ENCODE measurements around the gene ASB8. TPM values are rescaled to one million over a fixed set of nuclear protein-coding genes. Genes with fewer than 3 reads are reported as not detected.

ASB8 gene
- total RNA-seq, 4 donors from 2014 or later = 134 to 359 (median 210) TPM

Small RNA genes within 50 kb of the gene (microRNA-seq; reads per million reads assigned to microRNA genes)
- gene MIR6505 (ENCODE audit: borderline replicate concordance in 2 of 2) = 76.9 to 86.2 reads per million in 2 donors

Other genes with a start within 250 kb of the ASB8 start
- gene TMEM106C, start 193.9 kb downstream of the ASB8 start, total RNA-seq = 10 to 100 TPM; 11.8 to 27.1 (median 24.8) TPM
- not detected for gene COL2A1, start 153.0 kb downstream of the ASB8 start, total RNA-seq
- 10 to 100 TPM in 3 of 4 donors, 1 to 10 TPM in 1; 8.7 to 19.1 (median 13.1) TPM for gene SENP1, start 51.4 kb downstream of the ASB8 start, total RNA-seq
- 1,000 to 10,000 TPM in 1 of 4 donors, 100 to 1,000 TPM in 3; 341 to 1,022 (median 763) TPM for gene PFKM, start 38.2 kb downstream of the ASB8 start, total RNA-seq
- gene CCDC184, start 26.1 kb upstream of the ASB8 start, total RNA-seq = 1 to 10 TPM in 2 of 4 donors, under 1 TPM in 2; 0.38 to 2.0 (median 1.1) TPM
- gene OR10AD1, start 45.8 kb upstream of the ASB8 start, total RNA-seq = not detected
- gene ZNF641, start 193.4 kb upstream of the ASB8 start, total RNA-seq = 10 to 100 TPM; 31.8 to 43.1 (median 34.2) TPM

Data from gastrocnemius medialis (tissue), 4 donors.